Measurements from ENCODE around the gene TCOF1. TPM values are rescaled to one million over a fixed set of nuclear protein-coding genes. Genes with fewer than 3 reads are reported as not detected.

TCOF1 gene
- total RNA-seq, 4 donors from 2014 or later = 27.4 to 46.0 (median 36.3) TPM

- H3K9me3 ChIP-seq = no peaks in the 10 kb centered on the region
- WGBS = 84% methylated on average over 10 of the region's 11 CpGs
- no peak overlapping the region for H3K4me3 ChIP-seq
- no peak for DNase-seq (ENCODE audit: extremely low spot score)
- H3K4me1 ChIP-seq = peaks cover 0 to 4% (median 3%) of the 10 kb centered on the region in 4 donors
- no peaks in the 10 kb centered on the region for H3K27me3 ChIP-seq
- intact Hi-C loops (cut with DNase I) = no loop called here
- no peak overlapping the region for H3K27ac ChIP-seq (replicated peaks in 1 of 4)
- H3K36me3 ChIP-seq = peaks cover 44 to 99% (median 88%) of the 10 kb centered on the region in 4 donors
- TF ChIP-seq POLR2A (IDR thresholded peaks at IDR 0.05; ENCODE audit: low read depth) = no peak
- no peak for TF ChIP-seq POLR2AphosphoS5 (IDR thresholded peaks at IDR 0.05)
- no peak for TF ChIP-seq CTCF (IDR thresholded peaks at IDR 0.05)
- TF ChIP-seq EP300 (IDR thresholded peaks at IDR 0.05) = no peak
Measured at GRCh38 chr5:150399524-150400211, 42.2 kb downstream of the TCOF1 start.

GRCh38 chr5:150400316-150401075 is 43.0 kb downstream of the TCOF1 start:
- TF ChIP-seq POLR2AphosphoS5 (IDR thresholded peaks at IDR 0.05) (no peak), CTCF (IDR thresholded peaks at IDR 0.05) (no peak), POLR2A (IDR thresholded peaks at IDR 0.05; ENCODE audit: low read depth) (no peak)
- 85% methylated on average over 10 of the region's 12 CpGs for WGBS
- Histone ChIP-seq H3K36me3 (peaks cover 37 to 99% (median 86%) of the 10 kb centered on the region in 4 donors), H3K4me3 (no peak overlapping the region), H3K27ac (replicated peaks in 1 of 4) (no peak overlapping the region), H3K9me3 (no peaks in the 10 kb centered on the region), H3K27me3 (no peaks in the 10 kb centered on the region), H3K4me1 (peaks cover 0 to 4% (median 3%) of the 10 kb centered on the region in 4 donors)
- intact Hi-C loops (cut with DNase I) = no loop called here
- no peak for DNase-seq (ENCODE audit: extremely low spot score)

- Histone ChIP-seq H3K4me1 (peaks cover 0 to 4% (median 3%) of the 10 kb centered on the region in 4 donors), H3K27ac (replicated peaks in 1 of 4) (no peak overlapping the region), H3K36me3 (peaks cover 33 to 99% (median 83%) of the 10 kb centered on the region in 4 donors), H3K4me3 (no peak overlapping the region), H3K27me3 (no peaks in the 10 kb centered on the region), H3K9me3 (no peaks in the 10 kb centered on the region)
- TF ChIP-seq POLR2AphosphoS5 (IDR thresholded peaks at IDR 0.05) = no peak
- TF ChIP-seq CTCF (IDR thresholded peaks at IDR 0.05) = no peak
- TF ChIP-seq EP300 (IDR thresholded peaks at IDR 0.05) = no peak
- TF ChIP-seq POLR2A (IDR thresholded peaks at IDR 0.05; ENCODE audit: low read depth) = no peak
- WGBS = 65% methylated on average over 3 of the region's 3 CpGs
- no peak for DNase-seq (ENCODE audit: extremely low spot score)
- intact Hi-C loops (cut with DNase I) = no loop called here
Measured at GRCh38 chr5:150401076-150401375, 43.5 kb downstream of the TCOF1 start.

- no peak for TF ChIP-seq POLR2A (IDR thresholded peaks at IDR 0.05; ENCODE audit: low read depth)
- TF ChIP-seq POLR2AphosphoS5 (IDR thresholded peaks at IDR 0.05) = no peak
- no peak for TF ChIP-seq EP300 (IDR thresholded peaks at IDR 0.05)
- no peak for TF ChIP-seq CTCF (IDR thresholded peaks at IDR 0.05)
- Histone ChIP-seq H3K27me3 (no peaks in the 10 kb centered on the region), H3K27ac (replicated peaks in 1 of 4) (no peak overlapping the region), H3K4me3 (no peak overlapping the region), H3K4me1 (peaks cover under 1 to 4% (median 3%) of the 10 kb centered on the region in 4 donors), H3K36me3 (peaks cover 27 to 99% (median 80%) of the 10 kb centered on the region in 4 donors), H3K9me3 (no peaks in the 10 kb centered on the region)
- intact Hi-C loops (cut with DNase I) = no loop called here
- 81% methylated on average over 11 of the region's 11 CpGs for WGBS
- no peak for DNase-seq (ENCODE audit: extremely low spot score)
Measured at GRCh38 chr5:150401376-150402228, 44.1 kb downstream of the TCOF1 start.

All from esophagus muscularis mucosa (tissue), 4 donors.